22Rv1 (cell line): Measurements from ENCODE around the gene C8A.

Source experiments
- H3K27ac ChIP-seq: fragments of 450-650 bp; 2 replicates; pipeline ENCODE4 v1.5.1; 2017
- ZFX ChIP-seq: fragments of 450-650 bp; IDR thresholded peaks from 2 replicates; pipeline ENCODE4 v1.6.1; 2017; ENCODE audit warnings: antibody characterized with exemption, borderline replicate concordance
- TF ChIP-seq, protein P1 (sequence below): fragments of 450-650 bp; IDR thresholded peaks from 2 replicates; pipeline ENCODE4 v1.5.1; 2017; ENCODE audit warnings: mild to moderate bottlenecking

The C8A gene

DNA sequence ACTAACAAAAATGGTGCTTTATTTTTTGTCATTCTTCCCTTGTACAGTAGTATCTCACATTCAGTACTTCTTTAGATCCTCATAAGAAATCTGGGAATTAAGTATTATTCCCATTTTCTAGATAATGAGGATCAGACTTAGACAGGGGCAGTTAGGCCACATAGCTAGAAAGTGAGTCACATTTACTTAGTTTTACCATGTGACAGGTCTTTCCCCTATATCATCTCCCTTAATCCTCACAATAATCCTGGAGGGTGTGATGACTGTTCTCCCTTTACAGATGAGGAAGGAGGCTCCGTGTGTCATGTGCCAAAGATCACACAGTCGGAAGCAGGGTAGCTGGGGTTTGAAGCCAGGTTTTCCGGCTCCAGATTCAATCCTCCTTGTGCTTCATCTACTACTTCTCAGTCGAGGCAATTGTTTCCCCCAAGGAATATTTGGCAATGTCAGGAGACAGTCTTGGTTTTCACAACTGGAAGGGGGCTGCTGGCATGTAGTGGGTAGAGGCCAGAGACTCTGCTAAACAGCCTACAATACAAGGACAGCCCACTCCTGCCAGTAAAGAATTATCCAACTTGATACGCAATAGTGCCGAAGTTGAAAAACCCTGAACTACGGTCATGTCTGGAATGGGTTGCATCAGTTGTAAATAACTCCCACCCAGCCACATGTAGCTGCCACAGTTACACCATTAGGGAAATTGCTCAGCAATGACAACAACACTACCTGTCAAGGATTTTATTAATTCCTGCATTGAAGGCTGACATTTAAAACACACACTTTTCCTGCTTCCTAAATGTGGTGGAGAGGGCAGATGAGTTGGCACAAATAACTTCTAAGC lies 56.7 kb downstream of the C8A start:
- TF ChIP-seq, protein P1, sequence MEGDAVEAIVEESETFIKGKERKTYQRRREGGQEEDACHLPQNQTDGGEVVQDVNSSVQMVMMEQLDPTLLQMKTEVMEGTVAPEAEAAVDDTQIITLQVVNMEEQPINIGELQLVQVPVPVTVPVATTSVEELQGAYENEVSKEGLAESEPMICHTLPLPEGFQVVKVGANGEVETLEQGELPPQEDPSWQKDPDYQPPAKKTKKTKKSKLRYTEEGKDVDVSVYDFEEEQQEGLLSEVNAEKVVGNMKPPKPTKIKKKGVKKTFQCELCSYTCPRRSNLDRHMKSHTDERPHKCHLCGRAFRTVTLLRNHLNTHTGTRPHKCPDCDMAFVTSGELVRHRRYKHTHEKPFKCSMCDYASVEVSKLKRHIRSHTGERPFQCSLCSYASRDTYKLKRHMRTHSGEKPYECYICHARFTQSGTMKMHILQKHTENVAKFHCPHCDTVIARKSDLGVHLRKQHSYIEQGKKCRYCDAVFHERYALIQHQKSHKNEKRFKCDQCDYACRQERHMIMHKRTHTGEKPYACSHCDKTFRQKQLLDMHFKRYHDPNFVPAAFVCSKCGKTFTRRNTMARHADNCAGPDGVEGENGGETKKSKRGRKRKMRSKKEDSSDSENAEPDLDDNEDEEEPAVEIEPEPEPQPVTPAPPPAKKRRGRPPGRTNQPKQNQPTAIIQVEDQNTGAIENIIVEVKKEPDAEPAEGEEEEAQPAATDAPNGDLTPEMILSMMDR: no peak
- no peak for TF ChIP-seq ZFX
- H3K27ac ChIP-seq: no peak overlapping the region

DNA sequence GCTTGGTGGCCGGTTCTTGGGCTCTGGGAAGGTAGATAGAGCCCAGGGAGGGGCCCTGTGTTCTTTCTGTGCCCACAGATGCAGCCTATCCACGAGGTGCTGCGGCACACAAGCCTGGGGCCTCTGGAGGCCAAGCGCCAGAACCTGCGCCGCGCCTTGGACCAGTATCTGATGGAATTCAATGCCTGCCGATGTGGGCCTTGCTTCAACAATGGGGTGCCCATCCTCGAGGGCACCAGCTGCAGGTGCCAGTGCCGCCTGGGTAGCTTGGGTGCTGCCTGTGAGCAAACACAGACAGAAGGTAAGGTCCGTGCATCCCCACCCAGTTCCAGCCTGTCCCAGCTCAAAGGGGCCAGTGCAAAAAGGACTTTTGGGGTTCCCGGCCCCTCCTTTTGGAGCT lies 57.7 kb downstream of the C8A start:
- H3K27ac ChIP-seq: no peak overlapping the region
- TF ChIP-seq ZFX: no peak
- TF ChIP-seq, protein P1: no peak

DNA sequence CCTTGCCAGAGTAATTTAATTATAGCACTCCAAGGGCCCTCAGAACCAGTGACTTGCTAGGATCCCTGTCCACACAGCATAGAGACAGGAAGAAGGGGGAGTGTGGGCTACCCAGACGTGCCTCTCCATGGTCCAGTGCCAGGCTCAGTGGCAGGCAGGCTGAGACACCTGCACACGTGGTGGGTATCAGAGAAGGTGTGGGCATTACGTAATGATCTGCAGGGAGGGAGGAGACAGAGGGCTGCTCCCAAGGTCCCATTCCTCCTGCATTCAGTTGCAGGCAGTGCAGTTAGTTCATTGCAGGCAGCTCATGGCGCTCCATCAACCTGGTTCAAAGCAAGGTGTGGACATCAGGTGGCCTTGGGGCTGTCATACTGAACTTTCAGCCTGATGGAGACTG lies 61.4 kb downstream of the C8A start:
- no peak overlapping the region for H3K27ac ChIP-seq
- TF ChIP-seq ZFX: no peak
- TF ChIP-seq, protein P1: no peak

DNA sequence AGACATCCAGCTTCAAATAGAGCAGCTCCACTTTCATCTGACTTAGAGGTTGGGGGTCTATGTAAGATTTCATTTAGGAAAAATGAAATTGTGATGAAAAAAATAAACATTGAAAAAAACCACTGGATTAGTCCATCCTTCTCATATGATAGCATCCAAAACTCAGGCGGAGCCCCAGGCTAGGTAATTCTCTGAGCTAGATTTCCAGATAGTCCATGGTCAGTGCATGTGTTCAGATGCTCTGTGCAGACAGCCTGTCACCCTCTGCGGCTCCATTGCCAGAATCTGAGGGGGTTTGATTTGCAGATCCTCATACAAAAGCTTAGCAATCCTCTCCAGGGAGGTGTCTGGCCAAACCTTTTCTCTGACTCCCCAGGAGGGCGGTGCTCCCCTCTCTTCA lies 62.0 kb downstream of the C8A start:
- no peak overlapping the region for H3K27ac ChIP-seq
- TF ChIP-seq, protein P1: no peak
- TF ChIP-seq ZFX: no peak

DNA sequence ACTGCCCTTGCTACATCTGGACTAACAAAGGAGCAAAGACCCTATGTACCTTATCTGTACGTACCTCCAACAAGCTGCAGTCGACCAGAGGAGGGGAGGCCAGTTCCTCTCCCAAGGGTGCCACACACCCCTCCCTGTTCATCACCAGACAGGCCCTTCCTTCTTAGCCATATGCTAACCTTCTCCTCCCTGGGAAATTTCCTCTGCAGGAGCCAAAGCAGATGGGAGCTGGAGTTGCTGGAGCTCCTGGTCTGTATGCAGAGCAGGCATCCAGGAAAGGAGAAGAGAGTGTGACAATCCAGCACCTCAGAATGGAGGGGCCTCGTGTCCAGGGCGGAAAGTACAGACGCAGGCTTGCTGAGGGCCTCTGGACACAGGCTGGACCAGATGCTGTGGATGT lies 62.8 kb downstream of the C8A start:
- no peak for TF ChIP-seq ZFX
- TF ChIP-seq, protein P1: no peak

DNA sequence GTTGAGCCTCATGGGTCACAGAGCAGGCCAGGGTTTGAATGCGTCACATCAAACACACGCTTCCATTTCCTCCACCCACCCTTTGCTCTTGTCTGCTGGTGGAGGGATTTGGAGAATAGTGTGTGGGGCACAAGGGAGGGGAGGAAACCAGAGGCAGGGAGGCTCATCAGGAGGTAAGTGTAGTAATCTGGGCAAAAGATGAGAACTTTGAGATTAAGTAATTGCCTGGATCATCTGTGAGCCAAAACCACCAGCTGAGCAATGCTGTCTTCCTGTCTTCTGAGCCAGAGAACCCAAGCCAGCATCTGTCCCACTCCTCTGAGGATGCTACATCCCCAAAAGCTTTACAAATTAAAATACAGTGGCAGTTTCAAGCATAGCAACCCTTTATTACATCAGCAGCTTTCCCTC lies 66.0 kb downstream of the C8A start:
- peak overlapping the region; percentile 47; the same call in 1 of the 2 replicates for H3K27ac ChIP-seq
- TF ChIP-seq ZFX: no peak
- TF ChIP-seq, protein P1: no peak

More for the DNA sequence above, 62.8 kb downstream of the C8A start:
- no peak overlapping the region for H3K27ac ChIP-seq

DNA sequence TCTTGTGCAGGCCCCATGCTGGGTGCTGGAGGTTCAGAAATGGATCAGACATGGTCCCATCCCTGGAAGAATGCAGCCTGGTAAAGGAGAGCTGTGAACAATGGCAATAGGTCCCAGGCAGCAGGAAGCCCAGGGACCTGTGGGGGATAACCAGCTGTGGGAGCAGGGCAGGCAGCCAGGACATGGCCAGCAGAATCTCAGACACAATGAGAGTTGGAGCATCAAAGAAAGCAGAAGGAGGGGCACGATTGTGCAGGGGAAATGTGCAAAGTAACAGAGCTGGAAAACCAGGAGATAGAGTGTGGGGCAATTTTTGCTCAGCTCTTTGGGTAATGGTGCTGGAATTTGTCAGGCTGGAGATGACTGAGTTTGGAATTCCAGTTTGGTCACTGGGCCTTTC lies 66.9 kb downstream of the C8A start:
- TF ChIP-seq, protein P1: no peak
- TF ChIP-seq ZFX: no peak
- H3K27ac ChIP-seq: 0 out of 2 replicates have a peak overlapping the region, but pooled peaks have one; percentile 47
